ENCODE data around the gene LIN37. TPM values are rescaled to one million over a fixed set of nuclear protein-coding genes. Genes with fewer than 3 reads are reported as not detected.
A peak's percentile ranks its signal among the peaks of the same experiment; 100 is the strongest.

Gene LIN37
- total and polyA plus RNA-seq, 2 of the 13 experiments (the other 11 are each of a cell fraction or from before 2014, with no cell fraction given) = 6.3 to 8.7 TPM

DNA sequence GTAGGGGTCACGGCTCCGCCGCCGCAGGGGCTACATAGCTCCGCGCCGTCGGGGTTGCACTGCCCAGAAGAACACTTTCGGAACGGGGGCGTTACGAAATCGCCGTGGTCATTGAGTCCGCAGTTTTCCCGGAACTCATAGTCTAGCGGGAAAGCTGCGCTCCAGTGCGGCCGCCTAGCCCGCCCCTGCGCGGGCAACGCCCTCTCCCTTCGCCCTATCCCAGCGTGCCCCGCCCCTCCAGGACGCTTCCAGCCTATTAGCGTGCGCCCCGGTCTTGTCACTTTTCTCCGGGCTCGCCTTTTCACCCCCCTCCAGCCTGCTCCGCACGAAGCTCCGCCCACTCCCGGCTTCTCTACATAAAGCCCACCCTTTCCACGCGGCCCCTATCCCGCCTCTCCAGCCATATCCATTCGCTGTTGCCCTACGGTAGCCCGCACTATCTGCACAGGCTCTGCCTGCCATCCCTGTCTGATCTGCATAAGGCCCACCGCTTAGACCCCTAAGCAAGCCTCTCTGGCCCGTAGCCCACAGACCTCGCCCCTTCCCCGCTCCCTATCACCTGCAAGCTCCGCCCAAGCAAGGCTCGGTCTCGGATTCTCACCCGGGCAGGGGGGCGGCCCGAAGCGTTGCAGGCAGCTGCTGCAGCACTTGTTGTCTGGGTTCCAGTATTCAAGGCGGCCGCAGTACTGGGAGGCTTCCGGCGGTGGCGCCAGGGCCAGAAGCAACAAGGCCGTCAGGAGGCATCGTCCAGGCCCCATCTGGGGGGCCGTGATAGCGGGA is 7.8 kb upstream of the LIN37 start (continued):
- TF ChIP-seq, protein P1, sequence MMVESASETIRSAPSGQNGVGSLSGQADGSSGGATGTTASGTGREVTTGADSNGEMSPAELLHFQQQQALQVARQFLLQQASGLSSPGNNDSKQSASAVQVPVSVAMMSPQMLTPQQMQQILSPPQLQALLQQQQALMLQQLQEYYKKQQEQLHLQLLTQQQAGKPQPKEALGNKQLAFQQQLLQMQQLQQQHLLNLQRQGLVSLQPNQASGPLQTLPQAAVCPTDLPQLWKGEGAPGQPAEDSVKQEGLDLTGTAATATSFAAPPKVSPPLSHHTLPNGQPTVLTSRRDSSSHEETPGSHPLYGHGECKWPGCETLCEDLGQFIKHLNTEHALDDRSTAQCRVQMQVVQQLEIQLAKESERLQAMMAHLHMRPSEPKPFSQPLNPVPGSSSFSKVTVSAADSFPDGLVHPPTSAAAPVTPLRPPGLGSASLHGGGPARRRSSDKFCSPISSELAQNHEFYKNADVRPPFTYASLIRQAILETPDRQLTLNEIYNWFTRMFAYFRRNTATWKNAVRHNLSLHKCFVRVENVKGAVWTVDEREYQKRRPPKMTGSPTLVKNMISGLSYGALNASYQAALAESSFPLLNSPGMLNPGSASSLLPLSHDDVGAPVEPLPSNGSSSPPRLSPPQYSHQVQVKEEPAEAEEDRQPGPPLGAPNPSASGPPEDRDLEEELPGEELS (CRISPR knock-in tag; IDR thresholded peaks at IDR 0.05) = 0 out of 2 replicates have a peak, but pooled peaks have one; percentile 28
- TF ChIP-seq, protein P2, sequence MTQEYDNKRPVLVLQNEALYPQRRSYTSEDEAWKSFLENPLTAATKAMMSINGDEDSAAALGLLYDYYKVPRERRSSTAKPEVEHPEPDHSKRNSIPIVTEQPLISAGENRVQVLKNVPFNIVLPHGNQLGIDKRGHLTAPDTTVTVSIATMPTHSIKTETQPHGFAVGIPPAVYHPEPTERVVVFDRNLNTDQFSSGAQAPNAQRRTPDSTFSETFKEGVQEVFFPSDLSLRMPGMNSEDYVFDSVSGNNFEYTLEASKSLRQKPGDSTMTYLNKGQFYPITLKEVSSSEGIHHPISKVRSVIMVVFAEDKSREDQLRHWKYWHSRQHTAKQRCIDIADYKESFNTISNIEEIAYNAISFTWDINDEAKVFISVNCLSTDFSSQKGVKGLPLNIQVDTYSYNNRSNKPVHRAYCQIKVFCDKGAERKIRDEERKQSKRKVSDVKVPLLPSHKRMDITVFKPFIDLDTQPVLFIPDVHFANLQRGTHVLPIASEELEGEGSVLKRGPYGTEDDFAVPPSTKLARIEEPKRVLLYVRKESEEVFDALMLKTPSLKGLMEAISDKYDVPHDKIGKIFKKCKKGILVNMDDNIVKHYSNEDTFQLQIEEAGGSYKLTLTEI (CRISPR knock-in tag; conservative IDR thresholded peaks at IDR 0.05) = no peak
- TF ChIP-seq, protein P3, sequence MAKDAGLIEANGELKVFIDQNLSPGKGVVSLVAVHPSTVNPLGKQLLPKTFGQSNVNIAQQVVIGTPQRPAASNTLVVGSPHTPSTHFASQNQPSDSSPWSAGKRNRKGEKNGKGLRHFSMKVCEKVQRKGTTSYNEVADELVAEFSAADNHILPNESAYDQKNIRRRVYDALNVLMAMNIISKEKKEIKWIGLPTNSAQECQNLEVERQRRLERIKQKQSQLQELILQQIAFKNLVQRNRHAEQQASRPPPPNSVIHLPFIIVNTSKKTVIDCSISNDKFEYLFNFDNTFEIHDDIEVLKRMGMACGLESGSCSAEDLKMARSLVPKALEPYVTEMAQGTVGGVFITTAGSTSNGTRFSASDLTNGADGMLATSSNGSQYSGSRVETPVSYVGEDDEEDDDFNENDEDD (CRISPR knock-in tag; IDR thresholded peaks at IDR 0.05; ENCODE audit: borderline replicate concordance) = peak; percentile 86; the same call in 1 of the 2 replicates
- TF ChIP-seq ZNF776 (CRISPR knock-in tag; IDR thresholded peaks at IDR 0.05) (peak; percentile 48; the same call in 1 of the 2 replicates), ZNF737 (CRISPR knock-in tag; IDR thresholded peaks at IDR 0.05; ENCODE audit: borderline replicate concordance) (no peak), MTF1 (CRISPR knock-in tag; IDR thresholded peaks at IDR 0.05) (no peak), ZNF660 (CRISPR knock-in tag; IDR thresholded peaks at IDR 0.05; ENCODE audit: borderline replicate concordance, low read depth) (no peak), LCORL (IDR thresholded peaks at IDR 0.05) (no peak), LCORL (CRISPR knock-in tag; IDR thresholded peaks at IDR 0.05) (peak; percentile 77), RAD21 (CRISPR knock-in tag; IDR thresholded peaks at IDR 0.05) (0 out of 2 replicates have a peak, but pooled peaks have one; percentile 46), ZNF761 (CRISPR knock-in tag; conservative IDR thresholded peaks at IDR 0.05) (no peak; the same call in 1 of the 2 replicates), ZFY (CRISPR knock-in tag; IDR thresholded peaks at IDR 0.05) (peak; percentile 80), RARA (CRISPR knock-in tag; IDR thresholded peaks at IDR 0.05) (peak; percentile 33; the same call in 1 of the 2 replicates), AGO2 (optimal IDR thresholded peaks at IDR 0.05; ENCODE audit: low read depth, low read length) (peak; percentile 42), KDM6A (CRISPR knock-in tag; IDR thresholded peaks at IDR 0.05; ENCODE audit: low read depth) (0 out of 2 replicates have a peak, but pooled peaks have one; percentile 11), PAF1 (CRISPR knock-in tag; IDR thresholded peaks at IDR 0.05) (no peak), SOX6 (IDR thresholded peaks at IDR 0.05) (no peak), SOX6 (CRISPR knock-in tag; IDR thresholded peaks at IDR 0.05) (peak; percentile 64), RBFOX2 (IDR thresholded peaks at IDR 0.05; ENCODE audit: low read depth, low read length) (peak; percentile 79), ZMAT3 (CRISPR knock-in tag; conservative IDR thresholded peaks at IDR 0.05) (peak; percentile 52; the same call in 1 of the 2 replicates)
- TF ChIP-seq, protein P4, sequence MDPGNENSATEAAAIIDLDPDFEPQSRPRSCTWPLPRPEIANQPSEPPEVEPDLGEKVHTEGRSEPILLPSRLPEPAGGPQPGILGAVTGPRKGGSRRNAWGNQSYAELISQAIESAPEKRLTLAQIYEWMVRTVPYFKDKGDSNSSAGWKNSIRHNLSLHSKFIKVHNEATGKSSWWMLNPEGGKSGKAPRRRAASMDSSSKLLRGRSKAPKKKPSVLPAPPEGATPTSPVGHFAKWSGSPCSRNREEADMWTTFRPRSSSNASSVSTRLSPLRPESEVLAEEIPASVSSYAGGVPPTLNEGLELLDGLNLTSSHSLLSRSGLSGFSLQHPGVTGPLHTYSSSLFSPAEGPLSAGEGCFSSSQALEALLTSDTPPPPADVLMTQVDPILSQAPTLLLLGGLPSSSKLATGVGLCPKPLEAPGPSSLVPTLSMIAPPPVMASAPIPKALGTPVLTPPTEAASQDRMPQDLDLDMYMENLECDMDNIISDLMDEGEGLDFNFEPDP (CRISPR knock-in tag; conservative IDR thresholded peaks at IDR 0.05) = no peak
- TF ChIP-seq, protein P5, sequence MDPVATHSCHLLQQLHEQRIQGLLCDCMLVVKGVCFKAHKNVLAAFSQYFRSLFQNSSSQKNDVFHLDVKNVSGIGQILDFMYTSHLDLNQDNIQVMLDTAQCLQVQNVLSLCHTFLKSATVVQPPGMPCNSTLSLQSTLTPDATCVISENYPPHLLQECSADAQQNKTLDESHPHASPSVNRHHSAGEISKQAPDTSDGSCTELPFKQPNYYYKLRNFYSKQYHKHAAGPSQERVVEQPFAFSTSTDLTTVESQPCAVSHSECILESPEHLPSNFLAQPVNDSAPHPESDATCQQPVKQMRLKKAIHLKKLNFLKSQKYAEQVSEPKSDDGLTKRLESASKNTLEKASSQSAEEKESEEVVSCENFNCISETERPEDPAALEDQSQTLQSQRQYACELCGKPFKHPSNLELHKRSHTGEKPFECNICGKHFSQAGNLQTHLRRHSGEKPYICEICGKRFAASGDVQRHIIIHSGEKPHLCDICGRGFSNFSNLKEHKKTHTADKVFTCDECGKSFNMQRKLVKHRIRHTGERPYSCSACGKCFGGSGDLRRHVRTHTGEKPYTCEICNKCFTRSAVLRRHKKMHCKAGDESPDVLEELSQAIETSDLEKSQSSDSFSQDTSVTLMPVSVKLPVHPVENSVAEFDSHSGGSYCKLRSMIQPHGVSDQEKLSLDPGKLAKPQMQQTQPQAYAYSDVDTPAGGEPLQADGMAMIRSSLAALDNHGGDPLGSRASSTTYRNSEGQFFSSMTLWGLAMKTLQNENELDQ (CRISPR knock-in tag; IDR thresholded peaks at IDR 0.05; ENCODE audit: borderline replicate concordance) = no peak
